ENCODE results near the gene OSBPL8.
"Not testable (repeated sequence)": the region's sequence is repeated elsewhere in the genome, so short reads cannot be mapped to it uniquely, and the experiment has no call there.

The OSBPL8 gene

GRCh38 chr12:76529226-76529918 lies 30.2 kb downstream of the OSBPL8 start:
- no peak for DNase-seq (ENCODE audit: low read depth in 1 of 2, low spot score in 1 of 2)

- no peak for DNase-seq (ENCODE audit: low read depth in 1 of 2, low spot score in 1 of 2)
Observed at GRCh38 chr12:76523408-76523807, 36.2 kb downstream of the OSBPL8 start.

GRCh38 chr12:76520348-76520747 lies 39.2 kb downstream of the OSBPL8 start:
- no peak for DNase-seq (ENCODE audit: low read depth in 1 of 2, low spot score in 1 of 2)

GRCh38 chr12:76519538-76519937 lies 40.0 kb downstream of the OSBPL8 start:
- DNase-seq (ENCODE audit: low read depth in 1 of 2, low spot score in 1 of 2), result no peak

GRCh38 chr12:76518699-76519098 lies 40.9 kb downstream of the OSBPL8 start:
- DNase-seq (ENCODE audit: low read depth in 1 of 2, low spot score in 1 of 2), result no peak

GRCh38 chr12:76515271-76515670 lies 44.3 kb downstream of the OSBPL8 start:
- no peak for DNase-seq (ENCODE audit: low read depth in 1 of 2, low spot score in 1 of 2)

DNA sequence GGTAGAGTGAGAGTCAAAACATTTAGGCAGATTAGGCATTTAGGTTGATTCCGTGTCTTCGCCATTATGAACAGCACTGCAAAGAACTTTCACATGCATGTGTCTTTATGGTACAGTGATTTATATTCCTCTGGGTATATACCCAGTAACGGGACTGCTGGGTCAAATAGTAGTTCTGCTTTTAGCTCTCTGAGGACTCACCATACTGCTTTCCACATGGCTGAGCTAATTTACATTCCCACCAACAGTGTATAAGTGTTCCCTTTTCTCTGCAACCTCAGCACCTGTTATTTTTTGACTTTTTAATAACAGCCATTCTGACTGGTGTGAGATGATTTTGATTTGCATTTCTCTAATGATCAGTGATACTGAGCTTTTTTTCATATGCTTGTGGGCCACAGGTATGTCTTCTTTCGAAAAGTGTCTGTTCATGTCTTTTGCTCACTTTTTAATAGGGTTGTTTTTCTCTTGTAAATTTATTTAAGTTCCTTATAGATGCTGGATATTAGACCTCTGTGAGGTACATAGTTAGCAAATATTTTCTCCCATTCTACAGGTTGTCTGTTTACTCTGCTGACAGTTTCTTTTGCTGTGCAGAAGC lies 48.4 kb downstream of the OSBPL8 start:
- not testable (repeated sequence) for DNase-seq (ENCODE audit: low read depth in 1 of 2, low spot score in 1 of 2)

GRCh38 chr12:76508128-76508980 lies 51.2 kb downstream of the OSBPL8 start:
- no peak for DNase-seq (ENCODE audit: low read depth in 1 of 2, low spot score in 1 of 2)

- DNase-seq (ENCODE audit: low read depth in 1 of 2, low spot score in 1 of 2), result no peak
Observed at GRCh38 chr12:76506149-76506548, 53.4 kb downstream of the OSBPL8 start.

DNA sequence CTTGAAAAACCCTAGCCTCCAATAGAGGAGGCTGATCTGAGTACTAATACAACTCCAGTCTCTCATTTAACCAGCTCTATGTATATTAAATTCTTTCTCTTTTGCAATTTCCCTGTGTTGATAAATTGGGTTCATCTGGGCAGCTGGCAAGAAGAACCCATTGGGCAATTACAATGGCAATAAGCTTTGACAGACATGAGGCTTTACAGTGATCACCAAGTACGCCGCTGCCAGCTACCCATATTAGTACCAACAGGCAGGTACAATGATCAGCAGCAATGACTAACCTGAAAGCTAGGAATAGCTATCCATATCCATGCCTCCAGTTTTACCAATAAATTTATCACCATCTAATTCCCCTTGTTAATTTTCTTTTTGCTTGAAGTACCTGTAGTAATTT lies 54.5 kb downstream of the OSBPL8 start:
- DNase-seq (ENCODE audit: low read depth in 1 of 2, low spot score in 1 of 2), result no peak

- no peak for DNase-seq (ENCODE audit: low read depth in 1 of 2, low spot score in 1 of 2)
Observed at GRCh38 chr12:76504606-76505005, 55.0 kb downstream of the OSBPL8 start.

GRCh38 chr12:76503957-76504356 lies 55.6 kb downstream of the OSBPL8 start:
- DNase-seq (ENCODE audit: low read depth in 1 of 2, low spot score in 1 of 2), result no peak

GRCh38 chr12:76501390-76501789 lies 58.2 kb downstream of the OSBPL8 start:
- DNase-seq (ENCODE audit: low read depth in 1 of 2, low spot score in 1 of 2), result no peak

- not testable (repeated sequence) for DNase-seq (ENCODE audit: low read depth in 1 of 2, low spot score in 1 of 2)
Observed at GRCh38 chr12:76499136-76499535, 60.4 kb downstream of the OSBPL8 start.

DNA sequence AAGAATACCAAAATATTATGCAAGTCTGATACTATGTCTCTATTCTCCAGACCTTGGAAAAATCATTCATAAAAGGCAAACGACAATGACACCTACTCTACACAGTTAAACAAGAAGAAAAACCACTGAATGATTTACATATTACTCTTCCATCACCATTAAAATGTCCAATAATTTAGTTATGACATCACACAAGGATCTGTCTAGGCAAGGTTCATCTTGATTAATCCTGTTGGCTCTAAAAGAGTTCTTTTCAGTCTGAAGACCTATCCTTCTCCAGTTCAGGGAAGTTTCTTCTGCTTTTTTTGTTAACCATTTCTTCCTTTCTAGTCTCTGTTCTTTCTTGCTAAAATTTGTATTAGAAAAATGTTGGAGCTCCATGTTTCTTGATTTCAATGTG lies 64.0 kb downstream of the OSBPL8 start:
- DNase-seq (ENCODE audit: low read depth in 1 of 2, low spot score in 1 of 2), result no peak

DNA sequence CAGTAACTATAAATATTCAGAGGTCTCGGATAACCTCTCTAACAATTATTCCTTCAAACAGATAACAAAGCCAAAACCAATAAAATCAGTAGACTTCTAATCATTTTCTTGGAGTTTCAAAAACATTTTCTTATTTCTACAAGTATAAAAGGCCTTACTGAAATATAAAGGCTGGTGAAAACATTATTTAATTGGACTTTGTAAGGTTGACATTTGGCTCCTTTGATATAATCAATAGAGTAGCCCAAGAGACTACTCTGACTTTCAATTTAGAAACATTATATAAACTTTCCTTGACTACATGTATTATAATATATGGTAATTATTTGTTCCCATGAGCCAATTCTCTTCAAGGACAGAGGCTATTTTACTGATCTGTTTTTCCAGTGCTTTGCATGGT lies 68.3 kb downstream of the OSBPL8 start:
- no peak for DNase-seq (ENCODE audit: low read depth in 1 of 2, low spot score in 1 of 2)

- DNase-seq (ENCODE audit: low read depth in 1 of 2, low spot score in 1 of 2), result no peak
Observed at GRCh38 chr12:76490763-76491162, 68.8 kb downstream of the OSBPL8 start.

GRCh38 chr12:76489737-76490136 lies 69.8 kb downstream of the OSBPL8 start:
- DNase-seq (ENCODE audit: low read depth in 1 of 2, low spot score in 1 of 2), result no peak

DNA sequence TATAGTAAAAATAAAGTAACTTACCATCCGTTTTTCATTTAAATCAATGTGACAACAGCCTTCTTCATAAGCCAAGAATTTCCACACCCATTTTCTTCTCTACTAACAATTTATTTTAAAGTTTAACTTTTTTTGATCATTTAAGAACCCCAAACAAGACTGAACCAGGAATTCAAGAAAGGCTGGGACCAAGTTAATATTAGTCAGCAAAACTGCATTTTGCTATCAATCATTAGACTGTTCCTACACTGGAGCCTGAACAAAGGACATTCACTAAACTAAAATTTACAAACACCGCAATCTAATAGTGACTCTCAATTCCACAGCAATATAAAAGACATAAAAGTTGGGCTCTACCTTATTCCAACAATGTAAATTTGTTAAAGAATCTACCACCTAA lies 73.6 kb downstream of the OSBPL8 start:
- DNase-seq (ENCODE audit: low read depth in 1 of 2, low spot score in 1 of 2), result no peak

DNA sequence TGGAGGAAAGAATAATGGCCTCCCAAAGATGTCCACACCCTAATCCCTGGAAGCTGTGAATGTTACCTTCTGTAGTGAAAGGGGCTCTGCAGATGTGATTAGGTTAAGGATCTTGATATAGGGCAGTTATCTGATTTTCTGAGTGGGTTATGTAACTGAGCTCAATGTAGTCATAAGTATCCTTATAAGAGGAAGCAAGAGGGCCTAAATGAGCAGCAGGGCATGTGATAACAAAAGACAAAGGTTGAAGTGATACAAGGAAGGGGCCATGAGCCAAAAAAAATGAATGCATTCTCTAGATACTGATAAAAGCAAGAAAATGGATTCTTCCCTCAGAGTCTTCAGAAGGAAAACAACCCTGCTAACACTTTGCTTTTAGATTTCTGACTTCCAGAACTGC lies 78.8 kb downstream of the OSBPL8 start:
- no peak for DNase-seq (ENCODE audit: low read depth in 1 of 2, low spot score in 1 of 2)

- no peak for DNase-seq (ENCODE audit: low read depth in 1 of 2, low spot score in 1 of 2)
Observed at GRCh38 chr12:76478045-76478444, 81.5 kb downstream of the OSBPL8 start.

GRCh38 chr12:76472862-76473261 lies 86.7 kb downstream of the OSBPL8 start:
- not testable (repeated sequence) for DNase-seq (ENCODE audit: low read depth in 1 of 2, low spot score in 1 of 2)
